GM12891 (cell line): ENCODE data around the gene USP7.

Experiments used
- DNase-seq: peaks from one replicate; pipeline ENCODE4 v3.0.0; 2011; ENCODE audit warnings: low spot score; ENCODE audit not compliant: insufficient read length
- FAIRE-seq: peaks from 2 replicates; lab custom pipeline; 2011; peaks lifted over from hg19 to GRCh38; lab: Jason Lieb, UNC
- PAX5 ChIP-seq: IDR thresholded peaks from 2 replicates; pipeline ENCODE4 v1.6.1; 2011; ENCODE audit warnings: low read length, moderate library complexity, mild to moderate bottlenecking; ENCODE audit not compliant: insufficient read depth, severe bottlenecking
- POLR2A ChIP-seq: IDR thresholded peaks from 2 replicates; pipeline ENCODE4 v1.6.1; 2011; ENCODE audit warnings: low read depth, low read length, control low read depth
- POLR2AphosphoS5 ChIP-seq: IDR thresholded peaks from 2 replicates; pipeline ENCODE4 v1.6.1; 2011; ENCODE audit warnings: low read depth, low read length, control low read depth
- POU2F2 ChIP-seq: IDR thresholded peaks from 2 replicates; pipeline ENCODE4 v1.6.1; 2011; ENCODE audit warnings: low read depth, mild to moderate bottlenecking, control low read depth, low read length, moderate library complexity
- SPI1 ChIP-seq: IDR thresholded peaks from 2 replicates; pipeline ENCODE4 v1.6.1; 2011; ENCODE audit warnings: low read depth, low read length, control low read depth
- TAF1 ChIP-seq: IDR thresholded peaks from 2 replicates; pipeline ENCODE4 v1.6.1; 2011; ENCODE audit warnings: low read depth, low read length, control low read depth

The USP7 gene

DNA sequence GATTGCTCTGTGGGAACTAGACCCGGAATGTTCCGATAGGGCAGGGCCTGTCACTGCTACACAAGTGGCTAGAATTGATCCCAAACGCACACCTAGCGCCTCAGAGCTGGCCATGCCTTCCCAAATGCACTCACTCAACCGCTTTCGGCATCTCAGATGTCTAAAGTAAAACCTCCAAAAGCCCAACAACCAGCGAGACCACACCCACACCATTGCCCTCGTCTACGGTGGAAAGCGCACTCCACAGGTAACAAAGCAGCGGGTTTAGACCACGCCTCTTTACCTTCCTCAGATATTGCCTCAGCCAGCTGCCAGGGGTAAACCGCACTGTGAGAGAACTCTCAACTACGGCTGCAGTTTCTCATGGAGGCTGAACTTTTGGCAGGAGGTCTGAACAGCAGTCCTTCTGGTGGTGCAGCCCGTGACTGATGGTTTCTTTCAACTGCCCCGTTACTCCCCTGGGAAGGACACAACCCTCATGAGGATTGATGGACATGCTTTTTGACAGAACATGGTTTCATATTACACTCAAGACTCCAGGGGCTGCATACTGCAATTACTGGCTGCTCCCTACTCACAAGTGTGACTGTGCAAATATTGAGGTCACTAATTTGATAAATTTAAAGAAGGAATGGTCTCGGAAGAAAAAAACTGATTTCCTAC, 34.5 kb downstream of the USP7 start:
- peak; percentile 31 for FAIRE-seq
- no peak for DNase-seq
- TF ChIP-seq POLR2A (no peak), PAX5 (no peak), POU2F2 (no peak)

- TF ChIP-seq POU2F2 (no peak), TAF1 (no peak), POLR2AphosphoS5 (no peak), SPI1 (no peak), POLR2A (no peak), PAX5 (no peak)
- FAIRE-seq (no peak), DNase-seq (no peak)
Observed at GRCh38 chr16:8928467-8928957, 35.2 kb downstream of the USP7 start.

- DNase-seq (no peak), FAIRE-seq (no peak)
- TF ChIP-seq POLR2A = no peak
- no peak for TF ChIP-seq PAX5
- no peak for TF ChIP-seq SPI1
- no peak for TF ChIP-seq POU2F2
- no peak for TF ChIP-seq POLR2AphosphoS5
- no peak for TF ChIP-seq TAF1
Observed at GRCh38 chr16:8926827-8927226, 36.9 kb downstream of the USP7 start.

DNA sequence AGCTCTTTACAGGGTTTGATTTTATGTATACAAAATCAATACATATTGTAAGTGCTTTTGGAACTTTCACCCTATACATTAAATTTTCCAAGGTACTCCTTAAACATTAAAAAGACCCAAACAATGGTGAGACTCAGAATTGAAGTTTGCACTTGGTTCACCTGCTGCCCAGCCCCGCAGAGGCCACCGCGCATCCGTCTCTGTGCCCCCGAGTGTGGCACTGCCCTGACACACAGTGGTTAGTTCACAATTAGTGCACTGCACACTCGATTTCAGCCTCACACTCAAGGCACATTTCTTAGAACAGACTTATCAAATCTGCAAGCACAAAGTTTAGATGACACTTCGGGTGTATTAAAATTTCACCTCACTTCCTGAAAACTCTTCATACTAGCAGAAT, 38.3 kb downstream of the USP7 start:
- no peak for TF ChIP-seq POU2F2
- TF ChIP-seq SPI1 = no peak
- TF ChIP-seq PAX5 = no peak
- no peak for TF ChIP-seq POLR2AphosphoS5
- no peak for TF ChIP-seq TAF1
- no peak for TF ChIP-seq POLR2A
- no peak for FAIRE-seq
- DNase-seq = no peak

- TF ChIP-seq TAF1 = no peak
- TF ChIP-seq PAX5 = no peak
- no peak for TF ChIP-seq POLR2AphosphoS5
- no peak for TF ChIP-seq POU2F2
- no peak for TF ChIP-seq SPI1
- TF ChIP-seq POLR2A = no peak
- FAIRE-seq (no peak), DNase-seq (no peak)
Observed at GRCh38 chr16:8924214-8924613, 39.5 kb downstream of the USP7 start.

DNA sequence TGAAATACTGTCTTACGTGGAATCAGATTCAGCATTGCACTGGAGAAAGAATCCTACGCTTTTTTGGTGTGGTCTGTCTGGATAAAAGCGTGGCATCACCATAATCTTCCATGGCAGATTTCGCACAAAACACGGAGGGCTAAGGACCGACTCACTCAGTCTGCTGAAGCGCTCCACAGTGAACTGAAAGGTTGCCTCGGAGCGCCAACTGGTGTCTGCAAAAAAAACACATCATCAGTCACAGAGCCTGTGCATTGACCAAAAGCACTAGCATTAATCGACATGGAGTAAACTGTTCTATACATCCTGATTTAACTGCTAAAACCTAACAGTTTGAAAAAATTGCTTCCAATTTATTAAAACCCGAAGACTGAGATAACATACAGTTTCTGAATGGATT, 40.5 kb downstream of the USP7 start:
- FAIRE-seq (no peak), DNase-seq (no peak)
- TF ChIP-seq SPI1 = no peak

- FAIRE-seq (no peak), DNase-seq (no peak)
- TF ChIP-seq POLR2AphosphoS5 (no peak), SPI1 (no peak), PAX5 (no peak), TAF1 (no peak), POU2F2 (no peak), POLR2A (no peak)
Observed at GRCh38 chr16:8921347-8921984, 42.2 kb downstream of the USP7 start.

DNA sequence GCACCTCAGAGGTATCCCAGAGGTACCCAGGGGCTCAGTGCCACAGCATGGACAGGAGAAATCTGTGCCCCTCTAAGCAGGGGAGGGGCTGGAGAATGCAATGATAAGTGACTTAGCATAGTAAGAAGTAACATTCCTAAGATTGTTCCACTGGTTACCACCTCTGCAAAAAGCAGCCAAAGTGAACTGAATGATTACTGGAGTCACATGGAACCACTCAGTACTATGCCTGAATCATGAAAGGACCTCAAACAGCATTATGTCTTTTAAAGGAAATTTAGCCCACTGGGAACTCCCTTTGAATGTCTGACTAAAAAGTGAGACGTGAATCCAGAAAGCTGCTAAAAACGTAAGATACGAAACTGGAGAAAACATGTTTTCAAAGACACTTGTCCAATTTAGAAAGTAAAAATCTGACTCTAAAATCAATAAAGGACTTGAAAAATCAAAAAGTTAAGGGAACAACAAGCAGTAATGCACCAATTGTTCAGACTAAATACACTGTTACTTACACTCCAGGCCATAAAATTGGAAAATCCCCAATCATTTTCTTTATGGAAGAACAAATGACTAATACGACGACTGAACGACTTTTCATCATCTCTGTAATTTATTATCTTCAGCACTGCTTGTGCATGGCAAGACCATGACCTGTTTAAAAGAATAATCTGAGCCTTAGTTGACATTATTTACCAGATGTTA, 42.9 kb downstream of the USP7 start:
- TF ChIP-seq POLR2A (no peak), PAX5 (no peak), POLR2AphosphoS5 (no peak), POU2F2 (no peak)
- no peak for FAIRE-seq
- DNase-seq = no peak

DNA sequence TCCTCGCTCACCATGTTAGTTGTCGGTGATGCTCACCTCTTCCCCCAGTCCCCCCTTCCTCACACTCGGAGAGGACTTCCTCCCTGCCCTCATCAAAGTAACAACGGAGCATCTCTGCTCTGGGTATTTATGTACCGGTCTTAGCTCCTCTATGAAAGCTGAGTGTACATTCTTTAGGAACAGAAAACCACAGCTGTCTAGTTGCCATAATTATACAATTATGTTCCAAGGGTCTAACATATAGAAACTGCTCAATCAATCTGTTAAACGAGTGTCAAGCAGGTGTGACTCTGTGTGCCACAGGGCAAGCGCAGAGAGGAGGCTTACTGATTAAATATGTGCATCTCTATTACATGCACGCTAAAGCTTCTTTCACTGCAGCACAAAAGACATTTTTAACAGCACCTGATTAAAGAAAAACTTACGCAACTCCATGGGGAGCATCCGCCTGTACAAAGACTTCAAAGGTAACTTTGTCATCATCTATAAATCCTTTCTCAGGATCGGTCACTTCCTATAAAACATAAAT, 43.7 kb downstream of the USP7 start:
- no peak for TF ChIP-seq POLR2AphosphoS5
- TF ChIP-seq PAX5 = no peak
- TF ChIP-seq TAF1 = no peak
- TF ChIP-seq POU2F2 = no peak
- TF ChIP-seq POLR2A = no peak
- no peak for TF ChIP-seq SPI1
- FAIRE-seq (no peak), DNase-seq (no peak)
